Ureter (tissue), 1 donor: Measurements from ENCODE around the gene PDE10A. TPM values are rescaled to one million over a fixed set of nuclear protein-coding genes. Genes with fewer than 3 reads are reported as not detected.
"Not testable (repeated sequence)": the region's sequence is repeated elsewhere in the genome, so short reads cannot be mapped to it uniquely, and the experiment has no call there.

Experiments used
- DNase-seq: peaks from one replicate; pipeline ENCODE4 v3.0.0-alpha.2; 2020; ENCODE audit warnings: low spot score
- total RNA-seq: library from RNA; stranded (reverse); gene quantifications from one replicate; pipeline ENCODE4 v1.2.4, GENCODE V29; 2023
- donor health status: DM: yes; HTN: yes; CAD: no.

The PDE10A gene
- total RNA-seq, 1 donor from 2014 or later: 47.0 TPM

DNA sequence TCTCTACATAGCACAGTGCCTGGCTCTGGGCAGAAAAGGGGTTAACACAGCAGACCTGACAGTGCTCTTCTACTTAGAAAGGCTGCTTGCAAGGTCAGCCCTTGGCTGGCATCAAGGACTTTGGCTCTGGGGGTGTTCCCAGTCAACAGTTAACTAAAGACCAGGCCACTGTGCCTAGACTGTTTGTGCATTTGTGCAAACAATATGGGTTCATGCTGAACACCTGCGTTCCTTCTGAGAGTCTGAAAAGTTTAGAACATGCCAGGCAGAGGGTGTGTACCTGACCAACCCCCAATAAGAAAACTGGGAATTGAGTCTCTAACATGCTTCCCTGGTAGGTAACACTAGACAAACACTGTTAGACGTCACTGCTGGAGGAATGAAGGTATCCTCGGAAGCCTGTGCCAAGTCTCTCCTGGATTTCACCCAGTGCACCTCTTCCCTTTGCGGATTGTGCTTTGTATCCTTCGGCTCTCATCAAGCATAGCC, 110.7 kb downstream of the PDE10A start:
- DNase-seq: no peak

DNA sequence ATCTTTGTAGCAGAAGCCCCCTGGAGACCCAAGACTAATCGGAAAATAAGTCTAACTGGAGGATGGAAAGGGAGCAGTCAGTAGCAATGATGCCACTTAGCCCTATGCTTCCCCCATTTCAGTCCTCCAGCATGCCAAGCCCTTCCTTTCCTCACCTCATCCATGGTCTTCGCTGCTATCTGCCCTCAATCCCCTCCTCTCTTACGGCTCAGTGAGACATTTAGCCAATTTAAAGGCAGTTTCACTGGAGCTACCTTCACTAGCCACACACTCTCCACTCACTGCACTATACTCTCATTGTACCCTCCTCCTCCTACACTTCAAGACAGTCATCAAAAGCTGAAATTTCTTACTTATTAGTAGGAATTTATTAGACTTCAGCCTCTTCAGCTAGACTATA, 111.2 kb downstream of the PDE10A start:
- DNase-seq: no peak

DNA sequence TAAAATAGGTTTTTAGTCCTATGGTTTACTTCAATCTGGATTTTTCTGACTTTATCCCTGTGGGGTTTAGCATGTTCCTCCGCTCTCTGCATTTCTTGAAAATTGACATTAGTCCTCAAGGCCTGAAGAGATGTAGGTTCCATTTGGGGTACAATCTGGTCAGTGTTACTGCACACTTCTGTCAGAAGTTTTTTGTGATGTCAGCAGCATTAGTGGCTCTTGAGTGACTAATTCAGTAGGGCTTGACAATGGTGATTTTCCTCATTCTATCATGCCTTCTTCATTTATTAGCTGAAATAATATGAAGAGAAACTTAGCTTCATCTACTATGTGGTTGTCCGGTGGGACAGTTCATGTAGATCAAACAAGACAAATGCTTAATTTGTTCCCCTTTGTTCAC, 114.6 kb downstream of the PDE10A start:
- no peak for DNase-seq

GRCh38 chr6:165545806-165546205, 117.2 kb downstream of the PDE10A start:
- DNase-seq: no peak

DNA sequence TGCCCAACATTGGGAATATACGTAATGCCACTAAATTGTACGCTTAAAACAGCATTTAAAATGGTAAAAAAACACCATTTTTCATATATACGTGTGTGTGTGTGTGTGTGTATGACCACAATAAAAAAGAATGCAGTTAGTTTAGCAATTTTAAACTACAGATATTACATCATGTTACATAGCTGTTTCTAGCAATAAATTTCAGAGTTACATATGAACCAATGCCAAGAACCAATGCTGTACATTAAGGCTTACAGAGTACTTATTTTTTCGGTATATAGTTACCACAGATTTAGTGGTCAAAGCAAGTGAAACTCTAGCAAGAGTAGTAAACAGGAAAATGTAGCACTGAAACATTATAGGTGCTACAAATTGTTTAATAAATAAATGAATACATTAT, 119.3 kb downstream of the PDE10A start:
- DNase-seq: no peak

- no peak for DNase-seq
Observed at GRCh38 chr6:165536911-165537310, 126.1 kb downstream of the PDE10A start.

DNA sequence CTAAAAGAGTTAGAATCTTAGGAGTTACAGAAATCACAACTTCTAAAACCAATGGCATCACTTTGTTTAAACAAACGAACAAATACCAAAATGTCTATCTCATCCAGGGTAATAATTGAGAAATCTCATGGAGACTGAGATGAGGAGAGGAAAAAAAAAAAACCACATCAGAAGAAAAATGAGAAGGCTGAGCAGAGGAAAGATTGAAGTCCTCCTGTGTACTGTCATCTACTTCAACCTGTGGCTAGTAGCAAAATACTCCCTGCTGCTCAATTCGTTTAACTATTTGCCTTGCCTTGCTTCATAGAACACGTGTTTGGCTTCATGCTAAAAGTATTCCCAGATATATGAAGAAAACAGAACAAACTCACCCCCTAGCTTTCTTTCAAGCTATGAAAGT, 143.7 kb downstream of the PDE10A start:
- no peak for DNase-seq

DNA sequence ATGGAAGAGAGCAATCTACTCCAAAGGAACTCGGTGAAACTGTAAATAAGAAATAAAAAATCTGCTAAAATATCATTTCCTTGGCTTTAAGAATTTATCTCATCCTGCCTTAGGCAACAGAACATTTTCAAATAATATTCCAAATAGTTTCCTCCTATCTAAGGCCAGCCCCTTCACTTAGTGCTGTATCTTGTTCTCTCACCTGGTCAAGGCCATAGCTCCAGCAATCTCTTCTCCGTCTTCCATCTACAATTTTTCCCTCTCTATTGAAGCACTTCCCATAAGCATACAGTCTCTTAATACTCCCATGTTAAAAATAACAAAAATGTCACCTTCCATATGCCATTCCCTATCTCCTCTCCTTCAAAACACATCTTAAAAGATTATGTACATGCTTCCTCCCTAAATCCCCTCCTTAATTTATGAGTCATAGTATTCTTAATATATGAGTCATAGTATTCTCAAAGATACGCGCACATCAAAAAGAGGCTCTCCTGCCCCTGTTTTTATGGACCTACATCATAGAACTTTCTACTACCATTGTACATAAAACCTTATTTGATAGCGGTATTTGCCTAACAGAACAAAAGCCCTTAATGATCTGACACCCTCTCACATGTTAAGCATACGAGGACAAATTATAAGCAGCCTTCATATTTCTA, 146.9 kb downstream of the PDE10A start:
- DNase-seq: no peak

DNA sequence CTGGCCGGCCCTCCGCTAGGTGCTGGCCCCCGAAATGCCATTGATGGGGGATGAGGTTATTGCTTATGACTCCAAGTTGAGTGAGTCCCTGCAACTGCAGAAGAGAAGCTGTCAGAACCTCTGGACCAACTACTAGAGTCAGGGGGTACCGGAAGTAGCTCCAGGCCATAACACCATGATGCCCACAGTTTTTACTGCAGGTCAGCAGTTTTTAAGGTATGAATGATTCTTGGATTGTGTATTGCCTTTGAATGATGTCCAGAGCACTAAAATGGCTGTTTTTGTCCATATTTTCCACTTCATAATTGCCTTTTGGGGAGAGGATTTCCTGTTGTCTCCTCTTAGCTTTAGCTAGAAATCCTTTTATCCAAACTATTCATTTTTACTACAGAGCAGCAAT, 148.4 kb downstream of the PDE10A start:
- DNase-seq: no peak

GRCh38 chr6:165511807-165512206, 151.2 kb downstream of the PDE10A start:
- no peak for DNase-seq

- DNase-seq: no peak
Observed at GRCh38 chr6:165508321-165508869, 154.6 kb downstream of the PDE10A start.

GRCh38 chr6:165506657-165507056, 156.4 kb downstream of the PDE10A start:
- no peak for DNase-seq

DNA sequence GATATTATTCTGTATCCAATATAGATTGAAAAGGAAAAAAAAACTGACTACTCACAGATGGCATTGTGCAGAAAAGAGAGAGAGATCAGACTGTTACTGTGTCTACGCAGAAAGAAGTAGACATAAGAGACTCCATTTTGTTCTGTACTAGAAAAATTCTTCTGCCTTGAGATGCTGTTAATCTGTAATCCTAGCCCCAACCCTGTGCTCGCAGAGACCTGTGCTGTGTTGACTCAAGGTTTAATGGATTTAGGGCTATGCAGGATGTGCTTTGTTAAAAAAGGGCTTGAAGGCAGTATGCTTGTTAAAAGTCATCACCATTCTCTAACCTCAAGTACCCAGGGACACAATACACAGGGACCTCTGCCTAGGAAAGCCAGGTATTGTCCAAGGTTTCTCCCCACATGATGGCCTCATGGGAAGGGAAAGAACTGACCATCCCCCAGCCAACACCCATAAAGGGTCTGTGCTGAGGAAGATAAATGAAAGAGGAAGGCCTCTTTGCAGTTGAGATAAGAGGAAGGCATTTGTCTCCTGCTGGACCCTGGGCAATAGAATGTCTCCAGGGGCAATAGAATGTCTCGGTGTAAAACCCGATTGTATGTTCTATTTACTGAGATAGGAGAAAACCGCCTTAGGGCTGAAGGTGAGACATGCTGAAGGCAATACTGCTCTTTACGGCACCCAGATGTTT, 162.7 kb downstream of the PDE10A start:
- not testable (repeated sequence) for DNase-seq

DNA sequence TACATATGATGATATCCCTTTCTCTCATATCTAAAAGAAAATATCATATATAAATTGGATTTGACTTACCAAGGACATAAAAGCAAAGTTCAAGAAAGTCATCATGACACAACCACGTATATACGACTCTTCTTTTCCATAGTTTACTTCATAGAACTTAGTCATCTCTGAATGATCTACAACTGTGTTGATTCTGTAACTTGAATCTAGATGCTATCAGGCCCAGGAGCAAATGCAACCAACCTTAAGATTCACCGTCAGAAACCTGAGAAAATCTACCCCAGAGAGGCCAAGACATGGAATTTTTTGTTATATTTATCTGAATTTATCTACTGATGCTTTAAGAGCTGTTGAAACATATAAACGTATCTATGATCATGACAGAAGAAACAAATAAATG, 165.6 kb downstream of the PDE10A start:
- no peak for DNase-seq

DNA sequence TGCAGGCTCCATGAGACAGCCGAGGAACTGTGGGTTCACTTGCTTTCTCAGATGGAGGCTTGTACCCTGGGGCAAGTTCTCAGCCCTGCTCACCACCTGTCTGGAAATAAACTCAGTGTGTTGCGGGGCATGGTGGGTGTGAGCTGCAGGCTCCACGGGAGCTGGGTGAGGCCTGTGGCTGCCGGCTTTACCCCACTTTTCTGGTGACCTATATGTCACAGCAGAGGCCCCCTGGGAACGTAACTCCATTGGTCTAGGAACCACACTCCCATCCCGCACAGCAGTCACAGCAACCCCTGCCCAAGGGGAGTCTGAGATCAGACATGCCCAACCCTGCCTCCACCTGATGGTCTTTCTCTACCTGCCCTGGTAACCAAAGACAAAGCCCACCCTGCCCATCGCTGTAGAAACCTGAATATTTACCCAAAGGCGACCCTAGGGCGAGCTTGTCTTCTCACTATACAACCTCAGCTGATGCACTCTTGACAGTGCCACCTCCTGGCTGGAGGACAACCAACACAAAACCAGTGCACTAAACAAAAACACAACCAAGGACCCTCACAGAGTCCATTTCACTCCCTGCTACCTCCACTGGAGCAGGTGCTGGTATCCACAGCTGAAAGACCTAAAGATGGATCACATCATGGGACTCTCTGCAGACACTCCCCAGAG, 174.3 kb downstream of the PDE10A start:
- no peak for DNase-seq

- DNase-seq: no peak
Observed at GRCh38 chr6:165487950-165488349, 175.1 kb downstream of the PDE10A start.

- DNase-seq: no peak
Observed at GRCh38 chr6:165487347-165487746, 175.7 kb downstream of the PDE10A start.

GRCh38 chr6:165486183-165487137, 176.6 kb downstream of the PDE10A start:
- no peak for DNase-seq

DNA sequence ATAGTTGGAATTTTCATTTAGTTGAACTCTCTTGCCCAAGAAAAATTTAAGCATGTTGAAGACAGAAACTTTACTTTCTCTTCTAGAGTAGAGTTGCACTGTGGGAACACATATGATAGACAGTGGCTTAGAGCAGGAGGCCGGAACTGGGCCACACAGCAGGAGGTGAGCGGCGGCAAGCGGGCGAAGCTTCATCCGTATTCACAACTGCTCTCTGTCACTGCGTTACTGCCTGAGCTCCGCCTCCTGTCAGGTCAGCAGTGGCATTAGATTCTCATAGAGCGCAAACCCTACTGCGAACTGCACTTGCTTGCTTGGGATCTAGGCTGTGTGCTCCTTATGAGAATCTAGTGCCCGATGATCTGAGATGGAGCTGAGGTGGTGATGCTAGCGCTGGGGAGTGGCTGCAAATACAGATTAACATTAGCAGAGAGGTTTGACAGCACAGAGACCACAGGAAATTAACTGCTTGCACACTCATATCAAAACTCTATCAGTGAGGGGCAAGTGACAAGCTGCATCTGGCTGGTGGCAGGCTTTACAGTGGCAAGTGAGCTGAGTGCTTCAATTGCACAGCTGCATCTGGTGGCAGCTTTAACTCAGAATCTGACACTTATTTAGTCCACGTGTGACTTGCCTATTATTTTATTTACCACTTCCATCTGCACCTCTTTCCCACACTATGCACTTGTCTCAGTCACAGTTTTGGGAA, 178.7 kb downstream of the PDE10A start:
- no peak for DNase-seq

DNA sequence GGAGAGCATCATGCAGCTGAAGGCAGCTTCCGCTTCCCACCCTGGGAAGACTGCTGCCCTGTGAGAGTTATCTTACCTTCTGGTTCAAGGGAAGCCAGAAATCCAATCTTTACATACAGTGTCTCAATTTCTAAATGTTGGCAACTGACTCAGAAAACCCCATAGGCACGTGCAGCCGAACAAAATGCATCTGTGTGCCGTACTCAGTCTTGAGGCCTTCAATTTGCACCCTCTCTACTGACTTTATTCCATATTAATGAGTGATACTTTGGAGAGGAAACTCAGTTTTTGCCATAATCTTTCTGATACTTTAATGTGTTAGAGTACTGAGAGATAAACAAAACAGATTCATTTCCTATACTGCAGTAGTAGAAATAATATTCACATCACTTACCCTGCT, 181.1 kb downstream of the PDE10A start:
- no peak for DNase-seq

GRCh38 chr6:165480916-165481315, 182.1 kb downstream of the PDE10A start:
- no peak for DNase-seq
